ENCODE measurements around the gene KCTD13. TPM values are rescaled to one million over a fixed set of nuclear protein-coding genes. Genes with fewer than 3 reads are reported as not detected.
"Not testable (repeated sequence)": the region's sequence is repeated elsewhere in the genome, so short reads cannot be mapped to it uniquely, and the experiment has no call there.

The KCTD13 gene, protein sequence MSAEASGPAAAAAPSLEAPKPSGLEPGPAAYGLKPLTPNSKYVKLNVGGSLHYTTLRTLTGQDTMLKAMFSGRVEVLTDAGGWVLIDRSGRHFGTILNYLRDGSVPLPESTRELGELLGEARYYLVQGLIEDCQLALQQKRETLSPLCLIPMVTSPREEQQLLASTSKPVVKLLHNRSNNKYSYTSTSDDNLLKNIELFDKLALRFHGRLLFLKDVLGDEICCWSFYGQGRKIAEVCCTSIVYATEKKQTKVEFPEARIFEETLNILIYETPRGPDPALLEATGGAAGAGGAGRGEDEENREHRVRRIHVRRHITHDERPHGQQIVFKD
- 8.0 TPM for total RNA-seq
- long read RNA-seq, partial matches to known transcripts = 0 of 5 reads
- long read RNA-seq, other reads (novel, unspliced or antisense) = 2 of 5 reads

DNA sequence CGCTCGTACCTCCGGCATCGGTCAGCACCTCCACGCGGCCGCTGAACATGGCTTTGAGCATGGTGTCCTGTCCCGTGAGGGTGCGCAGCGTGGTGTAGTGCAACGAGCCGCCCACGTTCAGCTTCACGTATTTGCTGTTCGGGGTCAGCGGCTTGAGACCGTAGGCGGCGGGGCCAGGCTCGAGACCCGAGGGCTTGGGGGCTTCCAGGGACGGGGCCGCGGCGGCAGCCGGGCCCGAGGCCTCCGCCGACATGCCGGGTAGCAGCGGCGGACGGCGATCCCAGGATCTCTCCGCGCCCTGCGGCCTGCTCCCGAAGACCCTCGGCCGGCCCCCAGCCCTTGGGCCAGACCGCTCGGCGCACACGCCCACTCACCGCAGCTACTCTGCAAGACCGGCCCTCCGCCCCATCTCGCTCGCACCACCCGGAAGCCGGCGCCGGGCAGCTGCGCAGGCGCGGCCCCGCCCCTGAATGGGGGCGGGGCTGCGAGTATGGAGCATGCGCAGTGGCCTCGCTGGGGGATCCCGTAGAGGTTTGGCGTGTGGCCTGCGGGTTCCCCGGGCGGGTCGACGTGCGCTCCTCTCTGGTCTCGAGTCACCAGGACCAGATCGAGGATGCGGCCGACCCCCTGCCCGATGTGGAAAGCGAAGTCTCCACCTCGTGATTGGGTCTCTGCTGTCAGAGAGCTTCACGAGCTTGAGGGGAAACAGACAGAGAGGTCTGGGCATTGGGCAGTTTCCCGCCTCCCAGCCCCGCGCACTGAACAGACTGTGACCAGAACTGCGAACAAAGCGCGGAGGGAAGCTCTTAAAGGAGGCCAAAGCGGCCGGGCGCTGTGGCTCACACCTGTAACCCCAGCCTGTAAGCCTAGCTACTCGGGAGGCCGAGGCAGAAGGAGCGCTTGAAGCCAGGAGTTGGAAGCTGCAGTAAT, at the start of gene KCTD13:
Gene KCTD13, minus strand, starts transcription at position 446 of the 930 bp plus-strand sequence. Its CDS starts 193 bp downstream, at position 253.
- intact Hi-C loops (cut with DNase I) = loop anchor here (2.0 kb wide), 1 partner anchor 35 kb away; no protein-coding TSS in a partner anchor
- ATAC-seq = peak; percentile 98

DNA sequence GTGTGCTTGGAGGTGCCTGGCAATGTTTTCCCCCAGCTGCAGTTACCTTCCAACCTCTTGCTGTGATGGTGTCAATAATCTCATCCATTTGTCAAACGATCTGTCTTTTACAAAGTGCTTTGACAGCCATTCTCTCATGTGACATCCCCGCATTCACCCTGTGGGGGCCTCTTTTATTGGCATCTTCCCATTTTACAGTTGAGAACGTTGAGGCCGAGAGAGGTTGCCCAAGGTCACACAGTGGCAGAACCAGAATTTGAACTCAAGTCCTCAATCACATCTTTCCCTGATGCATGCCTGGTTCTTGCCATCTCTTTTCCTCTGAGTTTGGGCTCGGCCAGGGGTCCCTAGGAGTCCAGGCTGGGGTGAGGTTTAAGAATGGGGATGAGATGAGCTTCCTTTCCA, 49.1 kb upstream of the KCTD13 start:
- ATAC-seq (no peak), DNase-seq (ENCODE audit: missing footprints) (no peak)
- intact Hi-C loops (cut with DNase I) = no loop called here

More for the DNA sequence above, at the start of gene KCTD13:
- DNase-seq (ENCODE audit: missing footprints) = peak; percentile 95

DNA sequence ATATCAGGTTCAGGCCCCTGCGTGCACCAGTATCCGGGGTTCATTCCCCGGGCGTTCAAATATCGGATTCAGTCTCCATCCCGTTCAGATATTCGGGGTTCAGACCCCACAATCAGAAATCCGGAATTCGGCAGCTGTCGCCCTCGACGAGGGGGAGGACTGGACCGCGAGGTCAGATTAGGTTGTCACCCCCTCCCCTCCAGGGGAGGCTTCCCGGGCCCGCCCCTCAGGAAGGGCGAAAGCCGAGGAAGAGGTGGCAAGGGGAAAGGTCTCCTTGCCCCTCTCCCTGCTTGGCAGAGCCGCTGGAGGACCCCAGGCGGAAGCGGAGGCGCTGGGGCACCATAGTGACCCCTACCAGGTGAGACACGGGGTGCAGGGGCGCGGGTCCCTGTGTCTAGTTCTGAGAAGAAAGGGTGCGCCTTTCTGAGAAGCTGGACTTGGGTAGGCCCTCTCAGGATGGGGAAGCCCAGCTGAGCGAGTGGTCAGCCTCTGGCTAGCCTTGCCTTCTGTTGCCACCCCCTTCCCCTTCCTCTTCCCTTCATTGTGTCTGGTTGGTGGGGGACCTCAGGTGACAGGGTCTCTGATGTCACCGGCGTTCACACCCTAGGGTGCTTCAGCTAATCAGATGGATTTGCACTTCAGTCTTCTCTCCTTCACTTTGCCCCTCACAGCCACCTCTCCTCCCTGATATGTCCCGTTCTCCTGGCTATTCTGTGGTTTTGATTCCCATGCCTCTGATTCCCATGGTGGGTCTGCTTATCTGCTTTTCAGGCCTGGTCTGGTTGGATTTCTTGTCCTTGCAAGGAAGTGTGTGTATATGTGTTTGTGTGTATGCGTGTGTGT, 48.5 kb upstream of the KCTD13 start:
- intact Hi-C loops (cut with DNase I) = loop anchor here (1.0 kb wide), 1 partner anchor 11 kb away; no protein-coding TSS in a partner anchor
- no peak for ATAC-seq

DNA sequence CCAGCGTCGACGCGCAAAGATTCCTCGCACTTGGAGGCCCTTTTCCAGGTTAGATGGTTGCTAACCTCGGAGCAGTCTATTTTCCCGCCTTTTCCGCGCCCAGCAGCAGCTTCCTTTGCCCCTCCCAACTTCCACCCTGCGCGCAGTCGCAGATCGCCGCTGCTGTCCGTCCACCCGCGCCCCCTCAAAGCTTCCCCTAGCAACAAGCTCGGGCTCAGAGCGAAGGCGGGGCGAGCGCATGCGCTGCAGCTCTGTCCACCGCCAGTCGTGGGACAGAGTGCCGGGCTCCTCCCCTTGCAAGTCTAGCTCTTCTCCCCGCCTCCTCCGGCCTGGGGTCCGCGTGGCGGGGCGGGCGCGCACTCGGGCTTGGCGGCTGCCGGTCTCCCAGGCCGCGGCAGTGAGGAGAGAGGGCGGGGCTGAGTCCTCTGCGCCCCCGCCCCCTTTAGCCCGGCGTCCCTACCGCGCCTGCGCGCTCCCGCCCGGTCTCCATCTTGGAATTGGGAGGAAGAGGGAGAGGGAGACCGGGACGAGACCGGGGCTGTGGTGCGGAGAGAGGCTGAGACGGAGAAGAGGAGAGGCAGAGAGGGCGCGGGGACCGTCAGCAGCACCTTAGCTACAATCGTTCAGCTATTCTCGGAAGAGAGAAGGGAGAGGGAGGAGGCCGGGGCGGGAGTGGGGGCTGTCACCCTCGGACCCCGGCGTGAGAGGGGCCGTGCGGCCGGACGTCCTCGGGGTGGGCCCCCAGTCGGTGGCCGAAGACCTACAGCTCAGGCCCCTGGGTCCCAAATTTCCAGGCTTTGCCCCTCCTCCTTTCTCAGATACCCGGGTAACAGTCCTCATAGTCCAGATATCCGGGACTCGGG, 47.6 kb upstream of the KCTD13 start, which contains the start of gene TAOK2:
Gene TAOK2, plus strand, starts transcription at position 485 of the 863 bp plus-strand sequence. CDS start 3,905 bp downstream, outside the sequence.
- ATAC-seq (peak; percentile 99), DNase-seq (ENCODE audit: missing footprints) (peak; percentile 99)
- intact Hi-C loops (cut with DNase I) = loop anchor here (1.0 kb wide), 1 partner anchor 12 kb away; no protein-coding TSS in a partner anchor

More for the DNA sequence above, 48.5 kb upstream of the KCTD13 start:
- no peak for DNase-seq (ENCODE audit: missing footprints)

DNA sequence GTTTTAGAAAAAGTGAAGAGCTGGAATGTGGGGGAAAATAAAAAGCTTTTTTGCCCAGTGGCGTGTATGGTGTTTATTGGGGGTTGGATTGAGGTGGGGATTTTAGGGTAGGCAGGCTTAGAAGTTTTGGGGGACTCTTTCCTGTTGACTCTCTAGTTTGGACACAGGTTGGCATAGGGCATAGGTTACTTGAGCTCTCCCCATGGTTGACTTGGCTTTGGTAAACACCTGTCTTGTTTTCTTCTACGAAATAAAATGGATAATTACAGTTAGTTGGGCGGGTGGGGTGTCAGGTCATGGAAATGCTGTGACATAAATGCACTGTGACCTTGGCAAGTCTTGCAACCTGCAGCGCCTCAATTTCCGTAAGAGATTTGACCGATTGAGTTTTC, 47.0 kb upstream of the KCTD13 start:
- DNase-seq (ENCODE audit: missing footprints) = no peak
- intact Hi-C loops (cut with DNase I) = no loop called here
- ATAC-seq = no peak

DNA sequence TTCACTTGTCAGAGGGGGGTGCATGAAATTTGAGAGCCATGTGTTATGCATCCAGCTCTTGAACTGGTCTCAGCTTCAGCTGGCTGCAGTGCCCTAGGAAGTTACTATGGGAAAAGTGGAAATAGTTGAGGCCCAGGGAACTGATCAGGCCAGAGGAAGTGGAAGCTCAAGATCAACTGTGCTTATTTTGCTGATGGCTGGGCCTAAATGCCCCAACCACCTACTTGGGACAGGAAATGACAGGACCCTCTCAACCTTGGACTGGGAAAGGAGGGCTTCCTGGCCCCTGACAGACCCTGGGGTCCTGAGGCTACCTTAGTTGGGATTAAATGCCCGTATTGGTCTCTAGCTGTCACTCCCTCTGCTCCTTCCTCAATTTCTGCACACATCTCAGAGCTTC, 46.5 kb upstream of the KCTD13 start:
- intact Hi-C loops (cut with DNase I) = no loop called here
- ATAC-seq (no peak), DNase-seq (ENCODE audit: missing footprints) (no peak)

DNA sequence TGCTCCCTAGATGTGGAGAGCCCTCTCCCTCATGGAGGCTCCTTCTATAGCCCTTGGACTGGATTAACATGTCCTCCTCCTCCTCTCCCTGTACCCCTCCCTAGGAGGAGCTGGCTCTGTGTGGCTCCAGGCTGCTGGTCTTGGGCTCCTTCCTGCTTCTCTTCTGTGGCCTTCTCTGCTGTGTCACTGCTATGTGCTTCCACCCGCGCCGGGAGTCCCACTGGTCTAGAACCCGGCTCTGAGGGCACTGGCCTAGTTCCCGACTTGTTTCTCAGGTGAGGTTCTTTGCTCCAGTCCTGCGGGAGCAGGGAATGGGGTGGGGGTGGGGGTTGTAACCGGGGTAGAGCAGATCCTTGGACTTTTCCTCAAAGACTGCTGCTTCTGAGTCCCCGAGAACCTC, 45.3 kb upstream of the KCTD13 start:
- intact Hi-C loops (cut with DNase I) = no loop called here
- ATAC-seq = no peak
- no peak for DNase-seq (ENCODE audit: missing footprints)

DNA sequence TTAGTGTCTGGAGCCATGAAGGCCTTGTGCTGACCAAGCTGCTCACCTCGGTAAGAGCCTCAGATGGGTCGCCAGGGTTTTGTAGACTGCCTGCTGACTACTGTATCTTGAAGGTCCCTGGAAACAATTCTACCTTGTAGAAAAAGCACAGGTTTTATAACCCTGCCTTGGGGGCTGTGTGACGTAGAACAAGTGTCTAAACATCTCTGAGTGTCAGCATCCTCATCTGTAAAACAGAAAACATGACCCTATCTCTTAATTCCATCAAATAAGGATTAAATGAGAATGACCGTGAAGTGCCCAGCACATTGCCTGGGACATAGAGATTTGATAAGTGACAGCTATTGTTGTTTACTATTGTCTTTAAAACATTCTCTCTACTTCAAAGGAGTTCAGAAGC, 42.2 kb upstream of the KCTD13 start:
- no peak for ATAC-seq

DNA sequence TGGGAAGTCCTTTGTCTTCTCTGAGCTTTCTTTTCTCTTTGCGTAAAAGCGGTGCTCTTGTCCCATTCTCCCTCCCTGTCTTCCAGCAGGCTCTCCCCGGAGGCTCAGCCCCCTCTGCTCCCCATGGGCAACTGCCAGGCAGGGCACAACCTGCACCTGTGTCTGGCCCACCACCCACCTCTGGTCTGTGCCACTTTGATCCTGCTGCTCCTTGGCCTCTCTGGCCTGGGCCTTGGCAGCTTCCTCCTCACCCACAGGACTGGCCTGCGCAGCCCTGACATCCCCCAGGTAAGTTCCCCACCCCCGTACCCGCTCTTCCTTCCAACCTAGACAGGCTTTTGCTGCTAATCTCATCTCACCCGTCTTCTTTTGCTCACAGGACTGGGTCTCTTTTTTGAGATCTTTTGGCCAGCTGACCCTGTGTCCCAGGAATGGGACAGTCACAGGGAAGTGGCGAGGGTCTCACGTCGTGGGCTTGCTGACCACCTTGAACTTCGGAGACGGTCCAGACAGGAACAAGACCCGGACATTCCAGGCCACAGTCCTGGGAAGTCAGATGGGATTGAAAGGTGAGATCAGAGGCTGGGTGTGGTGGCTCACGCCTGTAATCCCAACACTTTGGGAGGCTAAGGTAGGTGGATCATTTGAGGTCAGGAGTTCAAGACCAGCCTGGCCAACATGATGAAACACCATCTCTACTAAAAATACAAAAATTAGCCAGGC, 37.2 kb upstream of the KCTD13 start:
- DNase-seq (ENCODE audit: missing footprints) (no peak), ATAC-seq (no peak)
- intact Hi-C loops (cut with DNase I) = no loop called here

More for the DNA sequence above, 42.2 kb upstream of the KCTD13 start:
- DNase-seq (ENCODE audit: missing footprints) = no peak
- intact Hi-C loops (cut with DNase I) = no loop called here

DNA sequence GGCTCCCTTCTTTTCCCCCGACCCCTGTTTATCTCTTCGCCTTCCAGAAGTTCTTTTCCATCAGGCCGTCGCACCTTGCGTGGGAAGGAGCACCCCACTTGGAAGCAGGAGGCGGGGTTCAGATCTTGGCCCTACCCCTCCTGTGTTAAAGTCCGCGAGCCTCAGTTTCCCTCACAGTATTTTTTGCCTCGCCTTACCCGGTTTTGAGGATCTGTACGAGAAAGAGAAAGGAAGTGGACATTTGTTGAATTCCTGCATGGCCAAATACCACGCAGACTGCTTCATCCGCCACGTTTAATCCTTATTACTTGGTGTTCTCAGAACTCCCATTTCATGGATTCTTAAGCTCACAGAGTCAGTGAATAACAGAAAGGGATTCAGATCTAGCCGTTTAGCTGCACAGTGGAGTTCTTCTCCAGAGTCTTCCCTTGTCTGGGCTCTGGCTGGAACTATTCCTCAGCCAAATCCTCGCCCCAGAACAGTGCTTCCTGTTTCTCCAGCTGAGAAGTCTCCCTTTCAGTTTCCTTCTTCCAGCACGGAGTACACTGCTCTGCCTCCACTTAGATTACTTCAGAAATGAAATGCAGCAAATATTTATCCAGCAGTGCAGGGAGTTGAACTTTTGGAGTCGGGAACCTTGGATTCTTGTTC, 36.4 kb upstream of the KCTD13 start:
- ATAC-seq (peak; percentile 59), DNase-seq (ENCODE audit: missing footprints) (no peak)
- intact Hi-C loops (cut with DNase I) = loop anchor here (1.0 kb wide), 1 partner anchor 34 kb away; the partner anchor contains the start of gene INO80E

DNA sequence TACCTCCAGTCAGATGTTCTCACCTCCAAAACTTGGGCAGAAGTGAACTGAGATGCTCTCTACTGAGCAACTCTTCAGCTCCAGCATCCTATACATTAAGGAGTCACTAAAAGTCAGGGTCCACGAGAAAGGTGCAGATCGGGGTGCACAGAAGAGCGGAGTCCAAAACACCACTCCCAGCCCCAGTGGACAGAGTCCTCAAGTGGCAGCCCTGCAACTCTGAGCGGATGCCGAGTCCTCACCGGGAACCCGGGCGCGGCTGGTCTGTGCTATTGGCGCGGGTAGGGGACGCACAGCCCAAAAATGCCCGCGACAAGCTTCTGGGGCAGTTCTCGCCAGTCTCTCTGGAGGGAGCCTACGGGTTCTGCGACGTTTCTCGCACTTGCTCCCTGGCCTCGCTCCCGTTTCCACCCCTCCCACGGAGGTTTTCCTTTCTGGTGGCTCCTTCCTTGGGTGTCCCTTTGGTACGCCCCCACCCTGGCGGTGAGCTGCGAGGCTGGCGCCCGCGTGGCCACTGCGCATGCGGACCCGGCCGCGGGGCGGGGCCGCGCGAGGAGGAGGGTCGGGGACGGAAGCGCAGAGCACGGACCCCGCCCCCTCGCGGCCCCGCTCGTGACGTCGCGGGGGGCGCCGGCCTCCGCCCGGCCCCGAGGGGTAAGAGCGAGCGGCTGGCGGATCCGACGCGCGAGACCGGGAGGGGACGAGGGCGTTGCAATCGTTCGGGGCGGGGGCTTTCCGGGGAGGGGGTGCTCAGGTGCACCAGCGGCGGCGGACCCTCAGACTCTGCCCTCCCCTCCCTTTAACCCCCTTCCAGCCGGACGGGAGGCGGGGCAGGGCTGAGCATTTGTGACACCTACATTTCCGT, 35.7 kb upstream of the KCTD13 start, which contains the start of gene TMEM219:
Gene TMEM219, plus strand, starts transcription at position 601 of the 865 bp plus-strand sequence. CDS start 1,065 bp downstream, outside the sequence.
- DNase-seq (ENCODE audit: missing footprints) = peak; percentile 95
- peak; percentile 99 for ATAC-seq
- intact Hi-C loops (cut with DNase I) = loop anchor here (1.0 to 2.0 kb wide), 3 partner anchors 15 to 35 kb away; partner anchors contain the start of genes INO80E and KCTD13

DNA sequence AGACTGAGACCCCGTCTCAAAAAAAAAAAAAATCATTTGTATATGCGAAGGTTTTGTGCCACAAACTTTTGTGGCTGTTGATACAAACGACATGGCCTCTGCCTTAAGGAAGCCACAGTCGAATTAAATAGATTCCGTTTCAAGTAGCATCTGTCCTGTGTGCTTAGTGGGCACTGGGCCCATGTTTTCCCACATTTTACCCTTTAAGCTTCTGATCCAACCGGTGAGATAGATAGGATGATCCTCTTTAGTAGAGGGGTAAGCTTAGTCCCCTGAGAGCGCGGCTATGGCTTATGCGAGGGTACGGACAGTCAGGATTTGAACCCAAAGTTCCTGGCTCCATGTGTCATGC, 35.1 kb upstream of the KCTD13 start:
- intact Hi-C loops (cut with DNase I) = loop anchor here (2.0 kb wide), 2 partner anchors 16 to 34 kb away; partner anchors contain the start of gene KCTD13
- ATAC-seq (no peak), DNase-seq (ENCODE audit: missing footprints) (no peak)

DNA sequence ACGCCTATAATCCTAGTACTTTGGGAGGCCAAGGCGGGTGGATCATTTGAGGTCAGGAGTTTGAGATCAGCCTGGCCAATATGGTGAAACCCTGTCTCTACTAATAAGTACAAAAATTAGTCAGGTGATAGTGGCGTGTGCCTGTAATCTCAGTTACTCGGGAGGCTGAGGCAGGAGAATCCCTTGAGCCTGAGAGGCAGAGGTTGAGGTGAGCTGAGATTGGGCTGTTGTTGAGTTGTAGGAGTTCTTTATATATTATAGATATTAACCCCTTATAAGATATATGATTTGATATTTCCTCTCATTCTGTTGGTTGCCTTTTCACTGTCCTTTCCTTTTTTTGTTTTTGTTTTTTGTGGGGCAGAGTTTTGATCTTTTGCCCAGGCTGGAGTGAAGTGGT, 33.8 kb upstream of the KCTD13 start:
- not testable (repeated sequence) for ATAC-seq; DNase-seq (ENCODE audit: missing footprints)
- intact Hi-C loops (cut with DNase I) = loop anchor here (2.0 kb wide), 2 partner anchors 17 to 33 kb away; partner anchors contain the start of gene KCTD13

DNA sequence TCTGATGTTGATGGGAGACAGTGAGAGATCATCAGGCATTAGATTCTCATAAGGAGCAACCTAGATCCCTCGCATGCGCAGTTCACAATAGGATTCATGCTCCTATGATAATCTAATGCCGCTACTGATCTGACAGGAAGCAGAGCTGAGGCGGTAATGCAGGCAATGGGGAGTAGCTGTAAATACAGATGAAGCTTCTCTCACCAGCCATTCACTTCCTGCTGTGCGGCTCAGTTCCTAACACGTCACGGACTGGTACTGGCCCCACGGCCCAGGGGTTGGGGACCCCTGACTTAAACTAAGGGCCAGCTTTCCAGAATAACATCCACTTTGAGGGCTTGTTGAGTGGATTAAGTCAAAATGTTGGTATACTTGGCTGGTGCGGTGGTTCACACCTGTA, 33.3 kb upstream of the KCTD13 start:
- ATAC-seq (no peak), DNase-seq (ENCODE audit: missing footprints) (no peak)
- intact Hi-C loops (cut with DNase I) = no loop called here

DNA sequence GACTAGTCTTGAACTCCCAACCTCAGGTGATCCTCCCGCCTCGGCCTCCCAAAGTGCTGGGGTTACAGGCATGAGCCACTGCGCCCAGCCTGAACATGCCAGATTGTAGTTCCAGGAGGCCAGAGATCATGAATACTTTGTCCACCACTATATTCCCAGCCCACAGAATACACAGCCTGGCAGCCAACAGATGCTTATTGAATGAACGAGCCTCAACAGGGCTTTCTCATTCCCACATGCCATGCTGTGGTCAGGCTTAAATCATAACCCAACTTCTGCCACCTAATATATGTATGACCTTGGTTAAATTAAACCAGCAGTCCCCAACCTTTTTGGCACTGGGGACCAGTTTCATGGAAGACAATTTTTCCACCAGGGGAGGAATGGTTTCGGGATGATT, 32.7 kb upstream of the KCTD13 start:
- ATAC-seq = no peak
- DNase-seq (ENCODE audit: missing footprints) = no peak
- intact Hi-C loops (cut with DNase I) = no loop called here

Measured in Right ventricle myocardium inferior (tissue), 1 donor.